ENCODE data around the gene SNUPN. TPM values are rescaled to one million over a fixed set of nuclear protein-coding genes. Genes with fewer than 3 reads are reported as not detected.
"Not testable (repeated sequence)": the region's sequence is repeated elsewhere in the genome, so short reads cannot be mapped to it uniquely, and the experiment has no call there.

The SNUPN gene
- polyA plus RNA-seq, 1 of the 3 experiments (the other 2 are of a cell fraction): 31.7 TPM

GRCh38 chr15:75565062-75565970, 60.2 kb downstream of the SNUPN start:
- Histone ChIP-seq H3K36me3 (replicated peaks in 1 of 2; ENCODE audit: control insufficient read depth in 1 of 2, insufficient read depth in 2 of 2, low read length in 1 of 2) (no peaks in the 10 kb centered on the region), H3F3A (replicated peaks; ENCODE audit: insufficient read depth) (peaks cover 17% of the 10 kb centered on the region), H4K20me1 (ENCODE audit: insufficient read depth) (peaks cover 54% of the 10 kb centered on the region), H3K9me3 (no peaks in the 10 kb centered on the region), H2AFZ (ENCODE audit: low read depth) (no peak overlapping the region), H3K27me3 (ENCODE audit: insufficient read depth) (no peaks in the 10 kb centered on the region), H3K79me2 (ENCODE audit: insufficient read depth) (peaks cover 100% of the 10 kb centered on the region), H3K4me3 (ENCODE audit: low read depth in 2 of 2, low read length in 1 of 2) (no peak overlapping the region), H3K4me2 (peak overlapping the region; percentile 46; the same call in 1 of the 2 replicates), H3K9me2 (no peaks in the 10 kb centered on the region), H3K4me1 (ENCODE audit: control insufficient read depth in 1 of 2, insufficient read depth in 2 of 2, low read depth in 1 of 2, low read length in 1 of 2) (peaks cover 0 to 14% of the 10 kb centered on the region in 2 experiments; a peak in 1 of 4 replicates), H3K9ac (0 out of 2 replicates have a peak overlapping the region, but pooled peaks have one; percentile 17), H3K27ac (ENCODE audit: low read depth in 2 of 2, low read length in 1 of 2) (peak overlapping the region in 1 of 2 experiments; percentile 69; a peak in 2 of 4 replicates)
- no peak for DNase-seq
- peak; percentile 16; the same call in 1 of the 2 replicates for TF ChIP-seq FOSL2 (IDR thresholded peaks at IDR 0.05; ENCODE audit: borderline replicate concordance, low read depth)
- TF ChIP-seq RXRA (IDR thresholded peaks at IDR 0.05; ENCODE audit: borderline replicate concordance, low read depth): no peak
- WGBS (ENCODE audit: low lambda C conversion rate): 89% methylated on average over 3 of the region's 3 CpGs
- CTCF ChIA-PET: interaction anchor here (0.9 to 1.8 kb wide), 4 partner anchors 12 to 112 kb away, joined by 3 to 5 read pairs (median 4); partner anchors contain the start of gene PTPN9
- POLR2A ChIA-PET: no interaction called here

DNA sequence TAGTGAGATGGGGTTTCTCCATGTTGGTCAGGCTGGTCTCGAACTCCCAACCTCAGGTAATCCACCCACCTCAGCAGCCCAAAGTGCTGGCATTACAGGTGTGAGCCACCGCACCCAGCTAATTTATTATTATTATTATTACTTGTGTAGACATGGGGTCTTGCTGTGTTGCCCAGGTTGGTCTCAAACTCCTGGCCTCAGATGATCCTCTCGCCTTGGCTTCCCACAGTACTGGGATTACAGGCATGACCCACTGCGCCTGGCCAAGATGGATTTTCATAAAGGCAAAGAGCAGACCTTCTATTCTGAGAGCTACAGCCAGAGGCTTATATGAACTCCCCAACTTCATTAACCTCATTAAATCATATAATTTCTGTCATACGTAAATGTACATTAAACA, 63.6 kb downstream of the SNUPN start:
- H3K36me3 ChIP-seq (replicated peaks in 1 of 2; ENCODE audit: control insufficient read depth in 1 of 2, insufficient read depth in 2 of 2, low read length in 1 of 2): peaks cover 0 to 3% of the 10 kb centered on the region in 2 experiments
- POLR2A ChIA-PET: interaction anchor here (0.6 to 0.8 kb wide), 2 partner anchors 17 to 512 kb away, joined by 3 to 5 read pairs; partner anchors contain the start of gene PTPN9
- H3K9ac ChIP-seq: no peak overlapping the region
- peaks cover 0 to 14% of the 10 kb centered on the region in 2 experiments; a peak in 1 of 4 replicates for H3K4me1 ChIP-seq (ENCODE audit: control insufficient read depth in 1 of 2, insufficient read depth in 2 of 2, low read depth in 1 of 2, low read length in 1 of 2)
- no peaks in the 10 kb centered on the region for H3K9me3 ChIP-seq
- H3K27me3 ChIP-seq (ENCODE audit: insufficient read depth): no peaks in the 10 kb centered on the region
- H2AFZ ChIP-seq (ENCODE audit: low read depth): no peak overlapping the region
- CTCF ChIA-PET: interaction anchor here (0.7 to 1.6 kb wide), 2 partner anchors 14 to 53 kb away, joined by 4 to 5 read pairs; no protein-coding TSS in a partner anchor
- 96% methylated on average over 5 of the region's 5 CpGs for WGBS (ENCODE audit: low lambda C conversion rate)
- no peak for TF ChIP-seq EZH2phosphoT487 (IDR thresholded peaks at IDR 0.05; ENCODE audit: borderline replicate concordance, low read depth)
- TF ChIP-seq JUND (IDR thresholded peaks at IDR 0.05): no peak
- no peak for TF ChIP-seq TEAD4 (IDR thresholded peaks at IDR 0.05; ENCODE audit: borderline replicate concordance, insufficient read depth)
- no peak for TF ChIP-seq ELF1 (IDR thresholded peaks at IDR 0.05)
- TF ChIP-seq RAD21 (IDR thresholded peaks at IDR 0.05; ENCODE audit: low read length): no peak
- TF ChIP-seq TCF12 (IDR thresholded peaks at IDR 0.05): no peak
- TF ChIP-seq, protein P1, sequence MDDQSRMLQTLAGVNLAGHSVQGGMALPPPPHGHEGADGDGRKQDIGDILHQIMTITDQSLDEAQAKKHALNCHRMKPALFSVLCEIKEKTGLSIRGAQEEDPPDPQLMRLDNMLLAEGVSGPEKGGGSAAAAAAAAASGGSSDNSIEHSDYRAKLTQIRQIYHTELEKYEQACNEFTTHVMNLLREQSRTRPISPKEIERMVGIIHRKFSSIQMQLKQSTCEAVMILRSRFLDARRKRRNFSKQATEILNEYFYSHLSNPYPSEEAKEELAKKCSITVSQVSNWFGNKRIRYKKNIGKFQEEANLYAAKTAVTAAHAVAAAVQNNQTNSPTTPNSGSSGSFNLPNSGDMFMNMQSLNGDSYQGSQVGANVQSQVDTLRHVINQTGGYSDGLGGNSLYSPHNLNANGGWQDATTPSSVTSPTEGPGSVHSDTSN (IDR thresholded peaks at IDR 0.05): no peak
- TF ChIP-seq TAF1 (IDR thresholded peaks at IDR 0.05; ENCODE audit: borderline replicate concordance, low read depth, low read length): no peak
- no peak for TF ChIP-seq FOXJ3 (CRISPR knock-in tag; IDR thresholded peaks at IDR 0.05)
- TF ChIP-seq NRF1 (IDR thresholded peaks at IDR 0.05; ENCODE audit: low read depth, low read length): no peak
- TF ChIP-seq FOSL2 (IDR thresholded peaks at IDR 0.05; ENCODE audit: borderline replicate concordance, low read depth): no peak
- TF ChIP-seq MXI1 (IDR thresholded peaks at IDR 0.05; ENCODE audit: low read depth, low read length): no peak
- H3K4me2 ChIP-seq: no peak overlapping the region
- H3K27ac ChIP-seq (ENCODE audit: low read depth in 2 of 2, low read length in 1 of 2): no peak overlapping the region
- H4K20me1 ChIP-seq (ENCODE audit: insufficient read depth): peaks cover 38% of the 10 kb centered on the region
- H3K4me3 ChIP-seq (ENCODE audit: low read depth in 2 of 2, low read length in 1 of 2): no peak overlapping the region
- H3F3A ChIP-seq (replicated peaks; ENCODE audit: insufficient read depth): peaks cover 20% of the 10 kb centered on the region
- H3K79me2 ChIP-seq (ENCODE audit: insufficient read depth): peaks cover 90% of the 10 kb centered on the region
- DNase-seq: no peak
- H3K9me2 ChIP-seq: no peaks in the 10 kb centered on the region

DNA sequence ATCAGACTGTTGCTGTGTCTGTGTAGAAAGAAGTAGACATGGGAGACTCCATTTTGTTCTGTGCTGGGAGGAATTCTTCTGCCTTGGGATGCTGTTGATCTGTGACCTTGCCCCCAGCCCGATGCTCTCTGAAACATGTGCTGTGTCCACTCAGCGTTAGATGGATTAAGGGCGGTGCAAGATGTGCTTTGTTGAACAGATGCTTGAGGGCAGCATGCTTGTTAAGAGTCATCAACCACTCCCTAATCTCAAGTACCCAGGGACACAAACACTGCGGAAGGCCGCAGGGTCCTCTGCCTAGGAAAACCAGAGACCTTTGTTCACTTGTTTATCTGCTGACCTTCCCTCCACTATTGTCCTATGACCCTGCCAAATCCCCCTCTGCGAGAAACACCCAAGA, 66.2 kb downstream of the SNUPN start:
- H3K4me2 ChIP-seq; H3K27ac ChIP-seq (ENCODE audit: low read depth in 2 of 2, low read length in 1 of 2); H2AFZ ChIP-seq (ENCODE audit: low read depth); H3K27me3 ChIP-seq (ENCODE audit: insufficient read depth); POLR2A ChIA-PET; H3K9me2 ChIP-seq; DNase-seq; H3K4me3 ChIP-seq (ENCODE audit: low read depth in 2 of 2, low read length in 1 of 2); CTCF ChIA-PET; H3K9me3 ChIP-seq; H3K36me3 ChIP-seq (replicated peaks in 1 of 2; ENCODE audit: control insufficient read depth in 1 of 2, insufficient read depth in 2 of 2, low read length in 1 of 2); H3K4me1 ChIP-seq (ENCODE audit: control insufficient read depth in 1 of 2, insufficient read depth in 2 of 2, low read depth in 1 of 2, low read length in 1 of 2); H3K9ac ChIP-seq: not testable (repeated sequence)
- H3K79me2 ChIP-seq (ENCODE audit: insufficient read depth): peaks cover 89% of the 10 kb centered on the region
- H3F3A ChIP-seq (replicated peaks; ENCODE audit: insufficient read depth): peaks cover 12% of the 10 kb centered on the region
- 92% methylated on average over 6 of the region's 6 CpGs for WGBS (ENCODE audit: low lambda C conversion rate)
- peaks cover 38% of the 10 kb centered on the region for H4K20me1 ChIP-seq (ENCODE audit: insufficient read depth)

DNA sequence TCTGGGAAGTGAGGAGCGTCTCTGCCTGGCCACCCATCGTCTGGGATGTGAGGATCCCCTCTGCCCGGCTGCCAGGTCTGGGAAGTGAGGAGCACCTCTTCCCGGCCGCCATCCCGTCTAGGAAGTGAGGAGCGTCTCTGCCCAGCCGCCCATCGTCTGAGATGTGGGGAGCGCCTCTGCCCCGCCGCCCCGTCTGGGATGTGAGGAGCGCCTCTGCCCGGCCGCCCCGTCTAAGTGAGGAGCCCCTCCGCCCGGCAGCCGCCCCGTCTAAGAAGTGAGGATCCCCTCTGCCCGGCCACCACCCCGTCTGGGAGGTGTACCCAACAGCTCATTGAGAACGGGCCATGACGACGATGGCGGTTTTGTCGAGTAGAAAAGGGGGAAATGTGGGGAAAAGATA, 66.6 kb downstream of the SNUPN start:
- H2AFZ ChIP-seq (ENCODE audit: low read depth); H3K4me2 ChIP-seq; H3K27me3 ChIP-seq (ENCODE audit: insufficient read depth); H3K4me1 ChIP-seq (ENCODE audit: control insufficient read depth in 1 of 2, insufficient read depth in 2 of 2, low read depth in 1 of 2, low read length in 1 of 2); DNase-seq; H3K36me3 ChIP-seq (replicated peaks in 1 of 2; ENCODE audit: control insufficient read depth in 1 of 2, insufficient read depth in 2 of 2, low read length in 1 of 2); H3K9me3 ChIP-seq; H3K9me2 ChIP-seq; H3K4me3 ChIP-seq (ENCODE audit: low read depth in 2 of 2, low read length in 1 of 2); POLR2A ChIA-PET; CTCF ChIA-PET; H3K9ac ChIP-seq; H3K27ac ChIP-seq (ENCODE audit: low read depth in 2 of 2, low read length in 1 of 2): not testable (repeated sequence)
- WGBS (ENCODE audit: low lambda C conversion rate): 87% methylated on average over 15 of the region's 28 CpGs
- peaks cover 12% of the 10 kb centered on the region for H3F3A ChIP-seq (replicated peaks; ENCODE audit: insufficient read depth)
- H3K79me2 ChIP-seq (ENCODE audit: insufficient read depth): peaks cover 89% of the 10 kb centered on the region
- peaks cover 39% of the 10 kb centered on the region for H4K20me1 ChIP-seq (ENCODE audit: insufficient read depth)

Measured in SK-N-SH (cell line).